GM12864 (cell line): ENCODE data around the gene ADCY9.

ENCODE experiments used
- DNase-seq: peaks from one replicate; pipeline ENCODE4 v3.0.0-alpha.2; 2011; ENCODE audit warnings: low read depth
- H3K4me3 ChIP-seq: 2 replicates; pipeline ENCODE4 v1.5.1; 2011; ENCODE audit warnings: mild to moderate bottlenecking, low read depth, low read length, control low read depth
- CTCF ChIP-seq: IDR thresholded peaks from 2 replicates; pipeline ENCODE4 v1.5.1; 2011; ENCODE audit warnings: low read depth, mild to moderate bottlenecking, moderate library complexity, low read length, control low read depth, inconsistent platforms; ENCODE audit errors: missing control alignments

Gene ADCY9

GRCh38 chr16:4056161-4057105 lies 59.8 kb downstream of the ADCY9 start:
- no peak for DNase-seq
- no peak overlapping the region for H3K4me3 ChIP-seq
- TF ChIP-seq CTCF, result no peak

GRCh38 chr16:4055748-4056147 lies 60.5 kb downstream of the ADCY9 start:
- DNase-seq, result no peak
- H3K4me3 ChIP-seq, result no peak overlapping the region
- no peak for TF ChIP-seq CTCF

GRCh38 chr16:4053301-4053845 lies 62.9 kb downstream of the ADCY9 start:
- no peak overlapping the region for H3K4me3 ChIP-seq
- TF ChIP-seq CTCF, result no peak
- no peak for DNase-seq

- no peak for DNase-seq
- TF ChIP-seq CTCF, result no peak
- no peak overlapping the region for H3K4me3 ChIP-seq
These were observed 63.4 kb downstream of the ADCY9 start for GRCh38 chr16:4052801-4053293.

GRCh38 chr16:4052096-4052495 lies 64.1 kb downstream of the ADCY9 start:
- no peak overlapping the region for H3K4me3 ChIP-seq
- TF ChIP-seq CTCF, result no peak
- DNase-seq, result no peak

- H3K4me3 ChIP-seq, result no peak overlapping the region
- DNase-seq, result no peak
- no peak for TF ChIP-seq CTCF
These were observed 64.7 kb downstream of the ADCY9 start for GRCh38 chr16:4051591-4051990.
